C4-2B (cell line): ENCODE measurements around the gene IL17RB.

ENCODE experiments used
- ZFX ChIP-seq: fragments of 450-650 bp; IDR thresholded peaks from 2 replicates; pipeline ENCODE4 v1.6.1; 2017
- TF ChIP-seq, protein P1 (sequence below): fragments of 450-650 bp; conservative IDR thresholded peaks from 2 replicates; pipeline ENCODE4 v1.5.1; 2017; ENCODE audit warnings: mild to moderate bottlenecking

DNA sequence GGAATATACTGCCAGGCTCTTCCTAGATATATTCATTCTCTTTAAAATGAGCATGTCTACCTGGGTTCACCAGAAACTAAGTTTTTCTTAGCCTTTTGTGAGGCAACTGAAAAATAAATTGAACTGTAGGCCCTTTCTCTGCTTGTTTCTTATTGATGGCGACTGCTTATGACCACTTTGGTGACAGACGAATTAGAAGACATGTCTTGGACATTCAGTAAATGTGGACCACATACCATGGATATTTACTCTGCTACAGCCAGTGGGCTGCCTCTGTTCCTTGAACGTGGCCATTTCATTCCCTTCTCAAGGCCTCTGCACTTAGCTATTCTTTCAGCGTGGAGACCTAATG lies 45.9 kb downstream of the IL17RB start:
- TF ChIP-seq, protein P1, sequence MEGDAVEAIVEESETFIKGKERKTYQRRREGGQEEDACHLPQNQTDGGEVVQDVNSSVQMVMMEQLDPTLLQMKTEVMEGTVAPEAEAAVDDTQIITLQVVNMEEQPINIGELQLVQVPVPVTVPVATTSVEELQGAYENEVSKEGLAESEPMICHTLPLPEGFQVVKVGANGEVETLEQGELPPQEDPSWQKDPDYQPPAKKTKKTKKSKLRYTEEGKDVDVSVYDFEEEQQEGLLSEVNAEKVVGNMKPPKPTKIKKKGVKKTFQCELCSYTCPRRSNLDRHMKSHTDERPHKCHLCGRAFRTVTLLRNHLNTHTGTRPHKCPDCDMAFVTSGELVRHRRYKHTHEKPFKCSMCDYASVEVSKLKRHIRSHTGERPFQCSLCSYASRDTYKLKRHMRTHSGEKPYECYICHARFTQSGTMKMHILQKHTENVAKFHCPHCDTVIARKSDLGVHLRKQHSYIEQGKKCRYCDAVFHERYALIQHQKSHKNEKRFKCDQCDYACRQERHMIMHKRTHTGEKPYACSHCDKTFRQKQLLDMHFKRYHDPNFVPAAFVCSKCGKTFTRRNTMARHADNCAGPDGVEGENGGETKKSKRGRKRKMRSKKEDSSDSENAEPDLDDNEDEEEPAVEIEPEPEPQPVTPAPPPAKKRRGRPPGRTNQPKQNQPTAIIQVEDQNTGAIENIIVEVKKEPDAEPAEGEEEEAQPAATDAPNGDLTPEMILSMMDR: no peak
- TF ChIP-seq ZFX: no peak
